T-cell (primary cell): ENCODE measurements around the gene TBC1D24. TPM values are rescaled to one million over a fixed set of nuclear protein-coding genes. Genes with fewer than 3 reads are reported as not detected.

ENCODE experiments used
- ATAC-seq, 4 experiments: fragments of 200-7000 bp in 3 of 4; fragments of 150-1000 bp in 1 of 4; cut with Tn5 transposase; replicated peaks in 1 of 4; 1 replicate in 3 of 4; 2 replicates in 1 of 4; pipeline ENCODE4 v1.10.0; 2021; ENCODE audit warnings: moderate library complexity in 3 of 4, mild to moderate bottlenecking in 2 of 4, moderate number of reproducible peaks in 1 of 4
- CTCF ChIA-PET, 2 donors: fragments of 300-600 bp; sonication (Branson Sonifier 250); formaldehyde crosslinking; loops; one replicate each; lab custom pipeline; 2022; ENCODE audit warnings: antibody characterized with exemption in 2 of 2; lab: Charles Lee
- POLR2A ChIA-PET, 2 donors: fragments of 300-600 bp; sonication (Branson Sonifier 250); formaldehyde crosslinking; loops; one replicate each; lab custom pipeline; 2022; ENCODE audit warnings: antibody characterized with exemption in 2 of 2; lab: Charles Lee
- DNase-seq, 35 experiments: peaks; one replicate each; pipeline versions ENCODE4 v3.0.0 to v3.0.0-alpha.2; 2013 to 2023
- H3K27ac ChIP-seq: one replicate; pipeline ENCODE4 v1.5.1; 2013; ENCODE audit warnings: low read length
- H3K27me3 ChIP-seq, 2 experiments: replicated peaks in 1 of 2; 1 replicate in 1 of 2; 2 replicates in 1 of 2; pipeline versions ENCODE4 v1.6.1 to v1.7.0; 2013; ENCODE audit warnings: low read length in 1 of 2, mixed read lengths in 1 of 2; ENCODE audit not compliant: control insufficient read depth in 2 of 2, insufficient read depth in 2 of 2; ENCODE audit errors: extremely low read depth in 1 of 2
- H3K36me3 ChIP-seq, 2 donors: 1 replicate in 1 of 2; 2 replicates in 1 of 2; pipeline versions ENCODE4 v1.6.1 to v1.7.0; 2013; ENCODE audit warnings: low read length in 1 of 2; ENCODE audit not compliant: control insufficient read depth in 2 of 2, insufficient read depth in 1 of 2; ENCODE audit errors: extremely low read depth in 1 of 2
- H3K4me1 ChIP-seq, 2 experiments: 1 replicate in 1 of 2; 2 replicates in 1 of 2; pipeline versions ENCODE4 v1.6.1 to v1.7.0; 2013; ENCODE audit warnings: low read length in 2 of 2, mixed read lengths in 1 of 2; ENCODE audit not compliant: insufficient read depth in 2 of 2, control insufficient read depth in 1 of 2; ENCODE audit errors: extremely low read depth in 1 of 2
- H3K4me3 ChIP-seq, 2 donors: 1 replicate in 1 of 2; 2 replicates in 1 of 2; pipeline versions ENCODE4 v1.5.1 to v1.7.0; 2013; ENCODE audit warnings: mild to moderate bottlenecking in 2 of 2, low read length in 1 of 2, moderate library complexity in 1 of 2; ENCODE audit not compliant: control insufficient read depth in 1 of 2; ENCODE audit errors: extremely low read depth in 1 of 2
- H3K9me3 ChIP-seq: 2 replicates; pipeline ENCODE4 v1.7.0; 2013
- H3K27ac Mint-ChIP-seq, 2 donors: one replicate each; pipeline ENCODE4 v1.8.0; 2020 to 2021; ENCODE audit warnings: mild to moderate bottlenecking in 2 of 2, mixed read lengths in 2 of 2
- H3K27me3 Mint-ChIP-seq, 2 donors: one replicate each; pipeline ENCODE4 v1.8.0; 2021 to 2022; ENCODE audit warnings: mixed read lengths in 2 of 2
- H3K36me3 Mint-ChIP-seq: one replicate; pipeline ENCODE4 v1.8.0; 2021; ENCODE audit warnings: mixed read lengths
- H3K4me1 Mint-ChIP-seq, 3 donors: one replicate each; pipeline ENCODE4 v1.8.0; 2020 to 2022; ENCODE audit warnings: mixed read lengths in 3 of 3, mild to moderate bottlenecking in 1 of 3
- H3K4me3 Mint-ChIP-seq, 3 donors: one replicate each; pipeline ENCODE4 v1.8.0; 2020 to 2022; ENCODE audit warnings: mild to moderate bottlenecking in 3 of 3, mixed read lengths in 3 of 3, moderate library complexity in 3 of 3
- H3K9me3 Mint-ChIP-seq, 3 donors: one replicate each; pipeline ENCODE4 v1.8.0; 2020 to 2022; ENCODE audit warnings: mixed read lengths in 3 of 3
- WGBS: methylation state at CpG from one replicate; pipeline ENCODE4 v1.1.5; 2013; ENCODE audit warnings: missing lambda C conversion rate; ENCODE audit not compliant: insufficient coverage; 5-methylcytosine and 5-hydroxymethylcytosine counted together
- total RNA-seq, 35 experiments: library from RNA in 6 of 35; stranded (reverse) in 6 of 35; fragments of 120-200 nt in 1 of 35; gene quantifications; one replicate each; pipeline versions ENCODE4 v1.2.1 to v1.2.4 and lab custom pipeline; 2013 to 2026

Gene TBC1D24
- total RNA-seq, 5 donors from 2014 or later (not counting 1 experiment from before 2014, with no cell fraction given) = 8.3 to 22.2 (median 10.7) TPM

DNA sequence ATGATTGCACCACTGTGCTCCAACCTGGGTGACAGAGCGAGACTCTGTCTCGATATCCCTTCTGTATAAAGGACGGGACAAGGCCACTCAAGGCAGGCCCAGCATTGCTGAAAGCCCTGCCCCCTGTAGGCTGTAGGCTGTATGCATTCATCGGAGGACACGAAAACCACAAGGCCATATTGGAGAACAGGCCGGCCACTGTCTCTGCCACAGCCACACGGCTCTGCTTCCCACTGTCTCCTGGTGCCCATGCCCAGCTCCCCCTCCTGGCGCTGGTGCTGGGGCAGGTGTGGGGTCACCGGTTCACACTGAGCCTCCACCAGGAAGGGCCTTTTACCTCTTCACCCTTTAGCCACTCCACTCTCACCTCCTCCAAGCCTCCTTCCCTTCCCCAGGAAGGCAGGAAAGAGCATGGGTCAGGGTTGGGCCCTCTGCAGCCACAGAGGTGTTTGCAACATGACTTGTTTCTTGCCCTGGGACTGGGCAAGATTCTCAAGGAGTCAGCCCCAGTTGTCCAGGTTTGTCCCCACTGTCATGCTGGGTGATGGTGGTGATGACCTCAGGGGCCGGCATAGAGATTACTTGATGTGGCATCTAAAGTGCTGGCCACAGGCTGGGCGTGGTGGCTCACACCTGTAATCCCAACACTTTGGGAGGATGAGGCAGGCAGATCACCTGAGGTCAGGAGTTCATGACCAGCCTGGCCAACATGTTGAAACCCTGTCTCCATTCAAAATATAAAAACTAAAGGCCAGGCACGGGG lies 9.1 kb upstream of the TBC1D24 start:
- Mint-ChIP-seq H3K4me1 (peaks cover 4 to 16% (median 6%) of the 10 kb centered on the region in 3 donors), H3K36me3 (no peaks in the 10 kb centered on the region), H3K4me3 (no peak overlapping the region), H3K27me3 (peaks cover 14 to 23% of the 10 kb centered on the region in 2 donors), H3K27ac (no peak overlapping the region), H3K9me3 (no peaks in the 10 kb centered on the region)
- DNase-seq (no peak), ATAC-seq (no peak)
- Histone ChIP-seq H3K4me1 (peaks cover 2 to 23% of the 10 kb centered on the region in 2 experiments), H3K27me3 (peaks cover 3 to 47% of the 10 kb centered on the region in 2 experiments), H3K36me3 (no peaks in the 10 kb centered on the region), H3K4me3 (no peak overlapping the region), H3K9me3 (no peaks in the 10 kb centered on the region), H3K27ac (no peak overlapping the region)
- 88% methylated on average over 11 of the region's 12 CpGs for WGBS
- CTCF ChIA-PET = no interaction called here
- POLR2A ChIA-PET = interaction anchor here in 1 of 2 donors (0.5 kb wide), 1 partner anchor 398 kb away, joined by 4 read pairs; no protein-coding TSS in a partner anchor

GRCh38 chr16:2466667-2467527 lies 8.0 kb upstream of the TBC1D24 start:
- no peaks in the 10 kb centered on the region for H3K36me3 ChIP-seq
- H3K27me3 Mint-ChIP-seq = peaks cover 14 to 25% of the 10 kb centered on the region in 2 donors
- no peak overlapping the region for H3K27ac ChIP-seq
- ChIA-PET CTCF (no interaction called here), POLR2A (no interaction called here)
- WGBS = 64% methylated on average over 27 of the region's 29 CpGs
- peaks cover 4 to 16% (median 6%) of the 10 kb centered on the region in 3 donors for H3K4me1 Mint-ChIP-seq
- H3K9me3 ChIP-seq = no peaks in the 10 kb centered on the region
- H3K27me3 ChIP-seq = peaks cover 3 to 51% of the 10 kb centered on the region in 2 experiments
- no peak overlapping the region for H3K4me3 ChIP-seq
- no peak overlapping the region for H3K27ac Mint-ChIP-seq
- no peaks in the 10 kb centered on the region for H3K9me3 Mint-ChIP-seq
- peaks cover 2 to 30% of the 10 kb centered on the region in 2 experiments for H3K4me1 ChIP-seq
- no peaks in the 10 kb centered on the region for H3K36me3 Mint-ChIP-seq
- DNase-seq = no peak
- peak overlapping the region in 1 of 3 donors; percentile 36 for H3K4me3 Mint-ChIP-seq
- no peak for ATAC-seq

- ATAC-seq (peak in 3 of 4 experiments; percentile 10 to 42 (median 14)), DNase-seq (peak in 1 of 35 experiments; percentile 22)
- Mint-ChIP-seq H3K36me3 (no peaks in the 10 kb centered on the region), H3K27ac (no peak overlapping the region), H3K4me3 (peak overlapping the region in 1 of 3 donors; percentile 55), H3K9me3 (no peaks in the 10 kb centered on the region), H3K27me3 (peaks cover 14 to 29% of the 10 kb centered on the region in 2 donors), H3K4me1 (peaks cover 4 to 16% (median 6%) of the 10 kb centered on the region in 3 donors)
- Histone ChIP-seq H3K36me3 (no peaks in the 10 kb centered on the region), H3K4me1 (peaks cover 2 to 36% of the 10 kb centered on the region in 2 experiments), H3K4me3 (no peak overlapping the region), H3K27ac (no peak overlapping the region), H3K27me3 (peaks cover 3 to 57% of the 10 kb centered on the region in 2 experiments), H3K9me3 (no peaks in the 10 kb centered on the region)
- POLR2A ChIA-PET = interaction anchor here in 1 of 2 donors (0.5 kb wide), 1 partner anchor 67 kb away, joined by 10 read pairs; no protein-coding TSS in a partner anchor
- CTCF ChIA-PET = interaction anchor here in 1 of 2 donors (0.7 kb wide), 1 partner anchor 8 kb away, joined by 7 read pairs; the partner anchor contains the start of gene TEDC2
- 2% methylated on average over 80 of the region's 80 CpGs for WGBS
Observed at GRCh38 chr16:2467528-2468232, 7.2 kb upstream of the TBC1D24 start.

DNA sequence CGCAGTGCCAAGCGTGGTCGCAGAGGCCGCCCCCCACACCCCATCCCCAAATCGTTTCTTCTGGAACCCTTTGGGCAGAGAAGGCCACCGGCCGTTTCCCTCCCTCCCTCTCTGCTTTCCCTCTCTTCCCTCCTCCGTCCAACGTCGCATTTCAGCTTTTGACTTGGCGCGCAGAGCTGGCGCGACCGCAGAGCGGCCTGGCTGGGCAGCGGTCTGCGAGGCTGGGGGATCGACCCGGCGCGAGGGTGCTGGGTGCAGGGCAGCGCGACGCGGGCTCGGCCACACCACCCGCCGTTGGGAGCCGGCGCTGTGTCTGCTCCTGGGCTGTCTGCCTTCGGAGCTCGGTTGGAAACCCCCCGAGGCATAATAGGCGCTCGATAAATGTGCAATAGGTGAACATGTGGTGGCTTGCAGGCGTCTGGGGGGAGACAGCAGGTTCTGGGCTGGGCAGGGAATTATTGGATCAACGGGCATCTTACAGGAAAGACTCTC lies 6.6 kb upstream of the TBC1D24 start:
- Mint-ChIP-seq H3K27me3 (peaks cover 14 to 35% of the 10 kb centered on the region in 2 donors), H3K9me3 (no peaks in the 10 kb centered on the region), H3K27ac (no peak overlapping the region), H3K4me1 (peaks cover 8 to 20% (median 10%) of the 10 kb centered on the region in 3 donors), H3K4me3 (peak overlapping the region in 2 of 3 donors; percentile 34 to 55), H3K36me3 (no peaks in the 10 kb centered on the region)
- Histone ChIP-seq H3K4me3 (no peak overlapping the region), H3K27me3 (peaks cover 3 to 63% of the 10 kb centered on the region in 2 experiments), H3K9me3 (no peaks in the 10 kb centered on the region), H3K27ac (no peak overlapping the region), H3K36me3 (no peaks in the 10 kb centered on the region), H3K4me1 (peaks cover 2 to 39% of the 10 kb centered on the region in 2 experiments)
- DNase-seq (peak in 1 of 35 experiments; percentile 43), ATAC-seq (peak in 1 of 4 experiments; percentile 66)
- CTCF ChIA-PET = interaction anchor here (0.6 to 0.7 kb wide), 2 partner anchors 8 to 20 kb away, joined by 3 to 7 read pairs; partner anchors contain the start of gene TEDC2 (in 1 of the 2)
- 2% methylated on average over 35 of the region's 38 CpGs for WGBS
- POLR2A ChIA-PET = interaction anchor here in 1 of 2 donors (0.5 kb wide), 1 partner anchor 67 kb away, joined by 10 read pairs; no protein-coding TSS in a partner anchor

DNA sequence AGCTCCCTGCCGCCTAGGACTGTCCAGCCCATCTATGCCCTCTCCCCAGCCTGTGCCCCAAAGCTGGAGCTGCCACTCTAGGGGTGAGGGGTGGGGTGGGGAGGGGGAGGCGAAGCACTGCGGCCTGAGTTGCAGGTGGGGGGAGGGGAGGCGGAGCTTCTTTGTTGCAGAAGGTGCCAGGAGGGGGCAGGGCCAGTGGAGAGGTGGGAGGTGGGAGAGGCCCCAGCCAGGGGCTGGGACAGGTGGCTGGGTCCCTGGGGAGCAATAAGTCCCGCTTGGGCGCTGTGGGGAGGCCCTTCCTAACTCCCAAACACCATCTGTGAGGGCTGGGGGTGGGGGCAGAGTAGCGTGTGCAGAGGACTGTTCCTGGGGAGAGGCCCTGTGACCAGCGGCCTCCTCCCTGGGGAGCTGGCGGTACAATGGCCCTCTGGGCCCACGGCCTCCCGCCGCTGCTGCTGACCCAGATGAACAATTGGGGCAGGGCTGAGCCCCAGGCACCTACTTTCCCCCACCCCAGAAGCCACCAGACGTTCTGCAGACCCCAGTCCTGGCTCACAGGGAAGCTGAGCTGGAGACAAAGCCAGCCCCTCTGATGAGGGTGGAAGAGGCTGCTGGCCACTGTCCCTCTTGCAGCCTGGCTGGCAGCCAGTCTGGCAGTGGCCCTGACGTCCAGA lies 6.1 kb upstream of the TBC1D24 start:
- ChIA-PET CTCF (interaction anchor here (0.5 to 0.7 kb wide), 3 partner anchors 9 to 42 kb away, joined by 3 to 7 read pairs (median 5); partner anchors contain the start of gene TEDC2 (in 1 of the 2)), POLR2A (no interaction called here)
- H3K36me3 Mint-ChIP-seq = no peaks in the 10 kb centered on the region
- DNase-seq (no peak), ATAC-seq (no peak)
- H3K4me1 Mint-ChIP-seq = peaks cover 10 to 22% (median 11%) of the 10 kb centered on the region in 3 donors
- Histone ChIP-seq H3K9me3 (no peaks in the 10 kb centered on the region), H3K4me3 (no peak overlapping the region), H3K27ac (no peak overlapping the region), H3K27me3 (peaks cover 3 to 65% of the 10 kb centered on the region in 2 experiments), H3K4me1 (peaks cover 2 to 42% of the 10 kb centered on the region in 2 experiments), H3K36me3 (no peaks in the 10 kb centered on the region)
- peak overlapping the region in 1 of 3 donors; percentile 55 for H3K4me3 Mint-ChIP-seq
- H3K9me3 Mint-ChIP-seq = no peaks in the 10 kb centered on the region
- no peak overlapping the region for H3K27ac Mint-ChIP-seq
- WGBS = 0% methylated on average over 1 of the region's 14 CpGs
- H3K27me3 Mint-ChIP-seq = peaks cover 14 to 36% of the 10 kb centered on the region in 2 donors
